Measurements from ENCODE around the gene NFATC2IP.

- TF ChIP-seq MAZ (IDR thresholded peaks at IDR 0.05; ENCODE audit: borderline replicate concordance, low read depth, low read length) (no peak), MAFK (IDR thresholded peaks at IDR 0.05; ENCODE audit: partially characterized antibody) (no peak), CTCF (IDR thresholded peaks at IDR 0.05) (peak; percentile 37), RAD21 (conservative IDR thresholded peaks at IDR 0.05 in 1 of 2, IDR thresholded peaks at IDR 0.05 in 1 of 2) (peak in 1 of 2 experiments; percentile 45; a peak in 2 of 5 replicates), POLR2A (IDR thresholded peaks at IDR 0.05; ENCODE audit: low read length) (no peak), EP300 (IDR thresholded peaks at IDR 0.05) (no peak), HOXA7 (CRISPR knock-in tag; IDR thresholded peaks at IDR 0.05) (no peak), EHMT2 (IDR thresholded peaks at IDR 0.05; ENCODE audit: low read depth) (no peak)
Observed at GRCh38 chr16:28981517-28981916, 30.8 kb downstream of the NFATC2IP start.

Measured in A549 (cell line).